HepG2 (cell line): ENCODE data around the gene RABL6. TPM values are rescaled to one million over a fixed set of nuclear protein-coding genes. Genes with fewer than 3 reads are reported as not detected.

Source experiments
- ATAC-seq: fragments of 200-7000 bp; cut with Tn5 transposase; 3 replicates; pipeline ENCODE4 v1.9.1; 2020; ENCODE audit warnings: mild to moderate bottlenecking, moderate library complexity
- BruUV-seq: library from RNA; stranded (reverse); fragments of 400-500 nt; replicated peaks from 2 replicates; lab custom pipeline; 2021; lab: Mats Ljungman, UMichigan
- CTCF ChIA-PET: fragments of 300-600 bp; formaldehyde crosslinking; extraction: SDS; loops from one replicate; lab custom pipeline; 2021; ENCODE audit warnings: low total read pairs, inconsistent platforms, low intra/inter-chr PET ratio; lab: Yijun Ruan, JAX
- POLR2A ChIA-PET: fragments of 350-600 bp; sonication (Branson Sonifier 250); formaldehyde crosslinking; loops from one replicate; lab custom pipeline; 2020; ENCODE audit warnings: antibody characterized with exemption, inconsistent platforms; lab: Yijun Ruan, JAX
- DNase-seq: peaks from one replicate; pipeline ENCODE4 v3.0.0-alpha.2; 2015; ENCODE audit warnings: low spot score
- FAIRE-seq: peaks from 3 replicates; lab custom pipeline; 2011; peaks lifted over from hg19 to GRCh38; lab: Jason Lieb, UNC
- H2AFZ ChIP-seq: one replicate; pipeline ENCODE4 v1.6.1; 2011; ENCODE audit warnings: low read length, inconsistent platforms
- H3K27ac ChIP-seq: fragments of 300-600 bp; 3 replicates; pipeline ENCODE4 v1.8.0; 2011; ENCODE audit warnings: mixed run types, mild to moderate bottlenecking, mixed read lengths, low read length, inconsistent platforms; ENCODE audit not compliant: insufficient read depth; ENCODE audit errors: extremely low read length
- H3K27me3 ChIP-seq, 2 experiments: fragments of 200-600 bp in 1 of 2; 2 replicates in 1 of 2; 3 replicates in 1 of 2; pipeline versions ENCODE4 v1.6.0 to v1.8.0; 2011; ENCODE audit warnings: low read length in 2 of 2, mild to moderate bottlenecking in 2 of 2, moderate library complexity in 2 of 2, inconsistent platforms in 1 of 2; ENCODE audit not compliant: insufficient read depth in 2 of 2, control insufficient read depth in 1 of 2
- H3K36me3 ChIP-seq, 2 experiments: fragments of 200-600 bp in 1 of 2; replicated peaks in 1 of 2; 2 replicates in 1 of 2; 3 replicates in 1 of 2; pipeline versions ENCODE4 v1.5.1 to v1.8.0; 2011; ENCODE audit warnings: low read length in 2 of 2, inconsistent platforms in 1 of 2; ENCODE audit not compliant: insufficient read depth in 2 of 2, control insufficient read depth in 1 of 2
- H3K4me1 ChIP-seq: 2 replicates; pipeline ENCODE4 v1.5.1; 2012; ENCODE audit warnings: low read length, inconsistent platforms; ENCODE audit not compliant: insufficient read depth
- H3K4me2 ChIP-seq: 2 replicates; pipeline ENCODE4 v1.6.0; 2011; ENCODE audit warnings: low read depth, low read length, inconsistent platforms
- H3K4me3 ChIP-seq, 3 experiments: fragments of 200-600 bp in 1 of 3; sonication (generic), shearing (Covaris generic) in 1 of 3; replicated peaks in 1 of 3; 2 replicates each; pipeline ENCODE4 v1.5.1; 2011 to 2016; ENCODE audit warnings: low read length in 3 of 3, inconsistent platforms in 2 of 3, low read depth in 2 of 3, mild to moderate bottlenecking in 2 of 3, control low read depth in 1 of 3, mixed read lengths in 1 of 3; ENCODE audit not compliant: insufficient read depth in 1 of 3
- H3K79me2 ChIP-seq: one replicate; pipeline ENCODE4 v1.6.1; 2011; ENCODE audit warnings: low read length, inconsistent platforms; ENCODE audit not compliant: insufficient read depth
- H3K9ac ChIP-seq: 2 replicates; pipeline ENCODE4 v1.6.0; 2011; ENCODE audit warnings: mild to moderate bottlenecking, low read depth, low read length, inconsistent platforms; ENCODE audit not compliant: insufficient read depth
- H3K9me3 ChIP-seq: 2 replicates; pipeline ENCODE4 v1.5.1; 2012; ENCODE audit warnings: mild to moderate bottlenecking, low read length
- H4K20me1 ChIP-seq: 2 replicates; pipeline ENCODE4 v1.6.0; 2011; ENCODE audit warnings: inconsistent platforms, mild to moderate bottlenecking, low read length, moderate library complexity; ENCODE audit not compliant: insufficient read depth
- ZNF12 ChIP-seq: sonication (generic); formaldehyde crosslinking; IDR thresholded peaks from 2 replicates; pipeline ENCODE4 v1.5.0; 2020; ENCODE audit warnings: missing genetic modification reagents
- ZNF616 ChIP-seq: sonication (generic); formaldehyde crosslinking; IDR thresholded peaks from 2 replicates; pipeline ENCODE4 v1.5.0; 2020; ENCODE audit warnings: low read depth, mild to moderate bottlenecking, missing genetic modification reagents
- ZZZ3 ChIP-seq: sonication (generic); formaldehyde crosslinking; IDR thresholded peaks from 2 replicates; pipeline ENCODE4 v1.4.0; 2020; ENCODE audit warnings: missing genetic modification reagents, mild to moderate bottlenecking, borderline replicate concordance
- WGBS: methylation state at CpG from one replicate; pipeline ENCODE4 v1.1.6; 2017; ENCODE audit warnings: low lambda C conversion rate; 5-methylcytosine and 5-hydroxymethylcytosine counted together
- in situ Hi-C: cut with HindIII; loops from 2 replicates; pipeline ENCODE4 v1.10.0; 2017; ENCODE audit warnings: low pct_unique_long_range_greater_than_20kb; ENCODE audit not compliant: extremely low pct_ligation_motif_present
- intact Hi-C: fragments of 100-400 bp; cut with micrococcal nuclease; formaldehyde crosslinking; loops from one replicate; pipeline ENCODE4 v1.10.0; 2022; ENCODE audit not compliant: unreplicated experiment
- polyA plus RNA-seq, 8 experiments: library from polyadenylated mRNA; depleted of rRNA in 3 of 8; stranded (reverse) in 7 of 8; unstranded in 1 of 8; fragments of >200 nt; fragmentation: Illumina TruSeq in 4 of 8; extraction: Trizol in 4 of 8; gene quantifications; 2 replicates each; pipeline versions ENCODE4 v1.2.1 to v1.2.3, GENCODE V29; 2011 to 2016; ENCODE audit warnings: low read depth in 4 of 8, missing spikeins in 1 of 8, mixed read lengths in 1 of 8; ENCODE audit not compliant: insufficient read depth in 1 of 8
- total RNA-seq, 5 experiments: library from RNA; depleted of rRNA; stranded (reverse); fragments of >200 nt; fragmentation: Illumina TruSeq; extraction: Trizol; gene quantifications; 2 replicates each; pipeline ENCODE4 v1.2.3, GENCODE V29; 2016; ENCODE audit warnings: low read depth in 1 of 5
- TF ChIP-seq, protein P1 (sequence below): sonication (generic); formaldehyde crosslinking; IDR thresholded peaks from 2 replicates; pipeline ENCODE4 v1.9.0; 2021; ENCODE audit warnings: missing genetic modification reagents, borderline replicate concordance
- TF ChIP-seq, protein P2 (sequence below): sonication (generic); formaldehyde crosslinking; IDR thresholded peaks from 2 replicates; pipeline ENCODE4 v1.4.0; 2020; ENCODE audit warnings: mild to moderate bottlenecking, low read depth, missing genetic modification reagents

The RABL6 gene
- total and polyA plus RNA-seq, 2 of the 13 experiments (the other 11 are each of a cell fraction or from before 2014, with no cell fraction given) = 81.5 to 125 TPM

DNA sequence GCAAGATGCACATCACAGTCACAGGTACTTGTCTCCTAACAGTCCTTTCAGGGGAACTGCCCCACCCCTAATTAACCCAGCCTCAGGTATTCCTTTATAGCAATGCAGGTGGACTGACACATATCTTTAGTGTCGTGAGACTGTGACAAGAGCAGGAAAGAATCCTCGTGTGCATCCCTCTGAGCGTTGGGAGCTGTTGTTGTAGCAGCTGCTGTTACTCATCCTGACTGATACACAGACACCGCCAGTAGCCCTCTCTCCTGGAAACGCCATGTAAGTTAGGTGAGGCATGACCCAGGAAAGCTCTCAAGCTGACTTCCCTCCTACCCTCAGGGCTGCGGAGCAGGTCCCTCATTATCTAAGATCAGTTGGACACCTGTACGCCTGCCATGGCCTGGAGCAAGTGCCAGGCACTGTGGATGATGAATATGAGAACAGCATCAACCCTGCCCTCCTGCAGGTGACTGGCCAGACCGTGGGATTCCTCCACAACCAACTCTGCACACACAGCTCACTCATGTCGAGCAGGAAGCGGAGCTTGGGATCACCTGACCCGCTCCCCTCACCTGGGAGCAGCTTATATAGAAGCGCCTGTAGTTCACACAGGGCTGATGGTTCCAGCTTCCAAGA lies 33.2 kb upstream of the RABL6 start:
- H3K4me3 ChIP-seq = no peak overlapping the region
- H3K27ac ChIP-seq = no peak overlapping the region
- no peak overlapping the region for H2AFZ ChIP-seq
- ChIA-PET POLR2A (no interaction called here), CTCF (no interaction called here)
- no peaks in the 10 kb centered on the region for H3K27me3 ChIP-seq
- H3K4me2 ChIP-seq = no peak overlapping the region
- H3K36me3 ChIP-seq = no peaks in the 10 kb centered on the region
- no TSS peak for BruUV-seq
- H4K20me1 ChIP-seq = no peaks in the 10 kb centered on the region
- H3K9ac ChIP-seq = no peak overlapping the region
- WGBS = 77% methylated on average over 12 of the region's 12 CpGs
- H3K79me2 ChIP-seq = no peaks in the 10 kb centered on the region
- peaks cover 6% of the 10 kb centered on the region; the same call in 1 of the 2 replicates for H3K9me3 ChIP-seq
- no peak for ATAC-seq
- DNase-seq = no peak
- peaks cover 32% of the 10 kb centered on the region for H3K4me1 ChIP-seq
- in situ Hi-C loops (loop anchor here (10.0 kb wide), 1 partner anchor 270 kb away; the partner anchor contains the start of gene NPDC1), intact Hi-C loops (no loop called here)
- no peak for FAIRE-seq
- TF ChIP-seq, protein P1, sequence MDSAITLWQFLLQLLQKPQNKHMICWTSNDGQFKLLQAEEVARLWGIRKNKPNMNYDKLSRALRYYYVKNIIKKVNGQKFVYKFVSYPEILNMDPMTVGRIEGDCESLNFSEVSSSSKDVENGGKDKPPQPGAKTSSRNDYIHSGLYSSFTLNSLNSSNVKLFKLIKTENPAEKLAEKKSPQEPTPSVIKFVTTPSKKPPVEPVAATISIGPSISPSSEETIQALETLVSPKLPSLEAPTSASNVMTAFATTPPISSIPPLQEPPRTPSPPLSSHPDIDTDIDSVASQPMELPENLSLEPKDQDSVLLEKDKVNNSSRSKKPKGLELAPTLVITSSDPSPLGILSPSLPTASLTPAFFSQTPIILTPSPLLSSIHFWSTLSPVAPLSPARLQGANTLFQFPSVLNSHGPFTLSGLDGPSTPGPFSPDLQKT (CRISPR knock-in tag) = no peak
- TF ChIP-seq ZNF12 (CRISPR knock-in tag) = peak; percentile 99

DNA sequence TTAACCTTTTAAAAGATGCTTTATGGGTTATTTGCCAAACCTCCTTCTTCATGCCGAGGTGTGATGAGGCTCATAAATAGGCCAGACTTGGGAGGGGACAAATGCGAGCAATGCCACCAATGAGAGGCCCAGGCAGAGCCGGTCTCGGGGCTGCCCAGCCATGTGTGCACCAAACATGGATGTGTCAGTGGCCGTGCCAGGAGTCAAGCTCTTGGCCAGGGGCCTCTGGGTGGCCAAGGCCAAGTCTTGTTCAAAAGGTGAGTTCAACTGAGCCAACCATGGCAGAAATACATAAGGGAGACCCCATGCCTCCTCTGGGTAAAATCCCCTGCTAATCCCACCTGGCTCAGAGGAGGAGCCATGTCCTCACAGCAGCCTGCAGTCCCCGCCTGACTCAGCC lies 32.6 kb upstream of the RABL6 start:
- Histone ChIP-seq H3K9me3 (peaks cover 6% of the 10 kb centered on the region; the same call in 1 of the 2 replicates), H3K4me3 (no peak overlapping the region), H3K9ac (no peak overlapping the region), H2AFZ (no peak overlapping the region), H3K27me3 (no peaks in the 10 kb centered on the region), H3K4me1 (peaks cover 38% of the 10 kb centered on the region), H3K79me2 (no peaks in the 10 kb centered on the region), H4K20me1 (no peaks in the 10 kb centered on the region), H3K27ac (no peak overlapping the region), H3K36me3 (no peaks in the 10 kb centered on the region), H3K4me2 (no peak overlapping the region)
- no TSS peak for BruUV-seq
- TF ChIP-seq ZNF616 (CRISPR knock-in tag) = no peak
- TF ChIP-seq, protein P2, sequence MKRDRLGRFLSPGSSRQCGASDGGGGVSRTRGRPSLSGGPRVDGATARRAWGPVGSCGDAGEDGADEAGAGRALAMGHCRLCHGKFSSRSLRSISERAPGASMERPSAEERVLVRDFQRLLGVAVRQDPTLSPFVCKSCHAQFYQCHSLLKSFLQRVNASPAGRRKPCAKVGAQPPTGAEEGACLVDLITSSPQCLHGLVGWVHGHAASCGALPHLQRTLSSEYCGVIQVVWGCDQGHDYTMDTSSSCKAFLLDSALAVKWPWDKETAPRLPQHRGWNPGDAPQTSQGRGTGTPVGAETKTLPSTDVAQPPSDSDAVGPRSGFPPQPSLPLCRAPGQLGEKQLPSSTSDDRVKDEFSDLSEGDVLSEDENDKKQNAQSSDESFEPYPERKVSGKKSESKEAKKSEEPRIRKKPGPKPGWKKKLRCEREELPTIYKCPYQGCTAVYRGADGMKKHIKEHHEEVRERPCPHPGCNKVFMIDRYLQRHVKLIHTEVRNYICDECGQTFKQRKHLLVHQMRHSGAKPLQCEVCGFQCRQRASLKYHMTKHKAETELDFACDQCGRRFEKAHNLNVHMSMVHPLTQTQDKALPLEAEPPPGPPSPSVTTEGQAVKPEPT (CRISPR knock-in tag) = no peak
- no peak for TF ChIP-seq ZZZ3 (CRISPR knock-in tag)
- FAIRE-seq (no peak), ATAC-seq (no peak), DNase-seq (no peak)
- 96% methylated on average over 3 of the region's 6 CpGs for WGBS
- intact Hi-C loops (no loop called here), in situ Hi-C loops (loop anchor here (10.0 kb wide), 1 partner anchor 270 kb away; the partner anchor contains the start of gene NPDC1)
- CTCF ChIA-PET = no interaction called here
- POLR2A ChIA-PET = no interaction called here
